DOHH2 (cell line): ENCODE measurements around the gene SLC7A9.

Experiments
- CTCF ChIP-seq: fragments of 200-600 bp; sonication (generic); IDR thresholded peaks from one replicate; pipeline ENCODE4 v1.5.1; 2014; ENCODE audit warnings: antibody characterized with exemption, mild to moderate bottlenecking, low read depth, low read length; ENCODE audit not compliant: poor library complexity, severe bottlenecking
- EZH2phosphoT487 ChIP-seq: fragments of 200-600 bp; sonication (generic); IDR thresholded peaks from 2 replicates; pipeline ENCODE4 v1.6.1; 2017; ENCODE audit warnings: borderline replicate concordance, mild to moderate bottlenecking, antibody characterized with exemption, low read length, moderate library complexity, mixed read lengths

GRCh38 chr19:32908641-32909190 lies 39.1 kb upstream of the SLC7A9 start:
- no peak for TF ChIP-seq EZH2phosphoT487
- TF ChIP-seq CTCF, result no peak
